Liver (tissue), 9 donors: ENCODE data around the gene WDR26. TPM values are rescaled to one million over a fixed set of nuclear protein-coding genes. Genes with fewer than 3 reads are reported as not detected.
"Not testable (repeated sequence)": the region's sequence is repeated elsewhere in the genome, so short reads cannot be mapped to it uniquely, and the experiment has no call there.

ENCODE experiments used
- DNase-seq: peaks from one replicate; pipeline ENCODE4 v3.0.0-alpha.2; 2017; ENCODE audit warnings: low spot score
- H3K27ac ChIP-seq, 2 donors: one replicate each; pipeline ENCODE4 v1.7.0; 2013; ENCODE audit warnings: inconsistent platforms in 2 of 2, low read length in 2 of 2, control low read depth in 1 of 2, low read depth in 1 of 2, mild to moderate bottlenecking in 1 of 2
- H3K27me3 ChIP-seq, 4 donors: one replicate each; pipeline versions ENCODE4 v1.6.1 to v1.7.0; 2013; ENCODE audit warnings: low read length in 3 of 4, inconsistent platforms in 1 of 4, mild to moderate bottlenecking in 1 of 4, moderate library complexity in 1 of 4; ENCODE audit not compliant: control insufficient read depth in 4 of 4, insufficient read depth in 4 of 4
- H3K36me3 ChIP-seq, 4 donors: one replicate each; pipeline versions ENCODE4 v1.6.1 to v1.7.0; 2013; ENCODE audit warnings: low read length in 3 of 4, mild to moderate bottlenecking in 3 of 4, low read depth in 1 of 4, moderate library complexity in 1 of 4; ENCODE audit not compliant: control insufficient read depth in 4 of 4, insufficient read depth in 3 of 4
- H3K4me1 ChIP-seq, 4 donors: one replicate each; pipeline versions ENCODE4 v1.6.1 to v1.7.0; 2013; ENCODE audit warnings: low read length in 3 of 4, mild to moderate bottlenecking in 3 of 4, moderate library complexity in 1 of 4; ENCODE audit not compliant: control insufficient read depth in 4 of 4, insufficient read depth in 4 of 4
- H3K4me3 ChIP-seq, 3 donors: one replicate each; pipeline versions ENCODE4 v1.6.1 to v1.7.0; 2013; ENCODE audit warnings: low read length in 3 of 3, control low read depth in 1 of 3, low read depth in 1 of 3, mild to moderate bottlenecking in 1 of 3
- H3K9ac ChIP-seq, 2 donors: one replicate each; pipeline ENCODE4 v1.7.0; 2013; ENCODE audit warnings: low read length in 2 of 2, mild to moderate bottlenecking in 2 of 2, moderate library complexity in 2 of 2, control low read depth in 1 of 2, low read depth in 1 of 2
- H3K9me3 ChIP-seq, 4 donors: one replicate each; pipeline versions ENCODE4 v1.6.1 to v1.7.0; 2013; ENCODE audit warnings: low read length in 3 of 4; ENCODE audit not compliant: control insufficient read depth in 4 of 4
- EGR1 ChIP-seq, 2 donors: IDR thresholded peaks; 2 replicates each; pipeline ENCODE4 v1.6.1; 2016 to 2018; ENCODE audit warnings: antibody characterized with exemption in 2 of 2, low read depth in 2 of 2
- FOXA1 ChIP-seq: IDR thresholded peaks from 2 replicates; pipeline ENCODE4 v1.6.1; 2016; ENCODE audit warnings: antibody characterized with exemption
- HNF4A ChIP-seq, 2 donors: conservative IDR thresholded peaks; 2 replicates each; pipeline ENCODE4 v1.6.1; 2016; ENCODE audit warnings: antibody characterized with exemption in 2 of 2, mild to moderate bottlenecking in 2 of 2
- HNF4G ChIP-seq: IDR thresholded peaks from 2 replicates; pipeline ENCODE4 v1.6.1; 2016; ENCODE audit warnings: antibody characterized with exemption
- JUND ChIP-seq, 2 donors: IDR thresholded peaks; 2 replicates each; pipeline ENCODE4 v1.6.1; 2016; ENCODE audit warnings: antibody characterized with exemption in 2 of 2
- NR2F2 ChIP-seq: IDR thresholded peaks from 2 replicates; pipeline ENCODE4 v1.6.1; 2016; ENCODE audit warnings: antibody characterized with exemption
- RAD21 ChIP-seq, 2 donors: IDR thresholded peaks; 2 replicates each; pipeline ENCODE4 v1.6.1; 2016; ENCODE audit warnings: antibody characterized with exemption in 2 of 2, mild to moderate bottlenecking in 2 of 2
- RXRA ChIP-seq, 2 donors: IDR thresholded peaks; 2 replicates each; pipeline ENCODE4 v1.6.1; 2017 to 2018; ENCODE audit warnings: antibody characterized with exemption in 2 of 2, mild to moderate bottlenecking in 1 of 2
- SP1 ChIP-seq: IDR thresholded peaks from 2 replicates; pipeline ENCODE4 v1.6.1; 2018; ENCODE audit warnings: antibody characterized with exemption, mild to moderate bottlenecking
- TAF1 ChIP-seq: conservative IDR thresholded peaks from 2 replicates; pipeline ENCODE4 v1.6.1; 2016; ENCODE audit warnings: antibody characterized with exemption, mild to moderate bottlenecking
- YY1 ChIP-seq: IDR thresholded peaks from 2 replicates; pipeline ENCODE4 v1.6.1; 2016; ENCODE audit warnings: antibody characterized with exemption, mild to moderate bottlenecking
- WGBS: extraction: QIAGEN DNeasy Blood & Tissue Kit; methylation state at CpG from one replicate; pipeline ENCODE4 v1.1.7; 2013; 5-methylcytosine and 5-hydroxymethylcytosine counted together
- polyA plus RNA-seq, 2 donors: library from polyadenylated mRNA; stranded (reverse) in 1 of 2; unstranded in 1 of 2; fragments of 200-250 nt in 1 of 2; fragments of >200 nt in 1 of 2; fragmentation: Nextera tagmentation in 1 of 2; extraction: Ambion mirVana in 1 of 2; gene quantifications; one replicate each; pipeline versions ENCODE4 v1.2.1 to v1.2.3, GENCODE V29; 2013 to 2015
- total RNA-seq, 2 donors: library from RNA; depleted of rRNA; stranded (reverse); fragments of >200 nt; gene quantifications; one replicate each; pipeline ENCODE4 v1.2.3, GENCODE V29; 2014
- TF ChIP-seq, protein P1 (sequence below): IDR thresholded peaks from 2 replicates; pipeline ENCODE4 v1.6.1; 2016; ENCODE audit warnings: antibody characterized with exemption
- TF ChIP-seq, protein P2 (sequence below): IDR thresholded peaks from 2 replicates; pipeline ENCODE4 v1.6.1; 2016; ENCODE audit warnings: antibody characterized with exemption
- TF ChIP-seq, protein P3 (sequence below): fragments of 150-350 bp; IDR thresholded peaks from 2 replicates; pipeline ENCODE4 v1.5.1; 2017; ENCODE audit warnings: improper control_type of control experiment, low read depth, low read length; ENCODE audit not compliant: missing input control
- donor health status: healthy.
- donor health status: healthy.
- donor health status: healthy.
- donor health status: healthy.
- donor health status: healthy.

The WDR26 gene
- total and polyA plus RNA-seq, 4 donors: 9.4 to 119 (median 34.9) TPM

DNA sequence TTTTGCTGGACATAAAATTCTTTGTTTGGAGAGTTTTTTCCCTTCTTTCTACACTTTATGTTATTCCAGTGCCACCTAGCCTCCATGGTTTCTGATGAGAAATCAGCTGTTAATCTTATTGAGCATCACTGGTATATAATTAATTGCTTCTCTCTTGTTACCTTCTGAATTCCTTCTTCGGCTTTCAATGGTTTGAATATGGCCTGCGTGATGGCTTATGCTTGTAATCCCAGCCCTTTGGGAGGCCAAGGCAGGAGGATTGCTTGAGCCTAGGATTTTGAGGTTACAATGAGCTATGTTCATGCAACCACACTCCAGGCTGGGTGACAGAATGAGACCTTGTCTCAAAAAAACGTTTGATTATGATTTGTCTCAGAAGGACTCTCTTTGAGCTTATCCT is 90.9 kb downstream of the WDR26 start:
- 36% methylated on average over 3 of the region's 3 CpGs for WGBS
- TF ChIP-seq HNF4A (conservative IDR thresholded peaks at IDR 0.05) (no peak), FOXA1 (no peak), EGR1 (IDR thresholded peaks at IDR 0.05; ENCODE audit: low read depth in 2 of 2) (no peak), SP1 (no peak), YY1 (no peak), HNF4G (no peak), TAF1 (no peak), RAD21 (IDR thresholded peaks at IDR 0.05) (no peak), NR2F2 (no peak), RXRA (IDR thresholded peaks at IDR 0.05) (no peak), JUND (IDR thresholded peaks at IDR 0.05) (no peak)
- TF ChIP-seq, protein P1, sequence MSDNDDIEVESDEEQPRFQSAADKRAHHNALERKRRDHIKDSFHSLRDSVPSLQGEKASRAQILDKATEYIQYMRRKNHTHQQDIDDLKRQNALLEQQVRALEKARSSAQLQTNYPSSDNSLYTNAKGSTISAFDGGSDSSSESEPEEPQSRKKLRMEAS: no peak
- TF ChIP-seq, protein P2, sequence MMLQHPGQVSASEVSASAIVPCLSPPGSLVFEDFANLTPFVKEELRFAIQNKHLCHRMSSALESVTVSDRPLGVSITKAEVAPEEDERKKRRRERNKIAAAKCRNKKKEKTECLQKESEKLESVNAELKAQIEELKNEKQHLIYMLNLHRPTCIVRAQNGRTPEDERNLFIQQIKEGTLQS: no peak
- TF ChIP-seq, protein P3, sequence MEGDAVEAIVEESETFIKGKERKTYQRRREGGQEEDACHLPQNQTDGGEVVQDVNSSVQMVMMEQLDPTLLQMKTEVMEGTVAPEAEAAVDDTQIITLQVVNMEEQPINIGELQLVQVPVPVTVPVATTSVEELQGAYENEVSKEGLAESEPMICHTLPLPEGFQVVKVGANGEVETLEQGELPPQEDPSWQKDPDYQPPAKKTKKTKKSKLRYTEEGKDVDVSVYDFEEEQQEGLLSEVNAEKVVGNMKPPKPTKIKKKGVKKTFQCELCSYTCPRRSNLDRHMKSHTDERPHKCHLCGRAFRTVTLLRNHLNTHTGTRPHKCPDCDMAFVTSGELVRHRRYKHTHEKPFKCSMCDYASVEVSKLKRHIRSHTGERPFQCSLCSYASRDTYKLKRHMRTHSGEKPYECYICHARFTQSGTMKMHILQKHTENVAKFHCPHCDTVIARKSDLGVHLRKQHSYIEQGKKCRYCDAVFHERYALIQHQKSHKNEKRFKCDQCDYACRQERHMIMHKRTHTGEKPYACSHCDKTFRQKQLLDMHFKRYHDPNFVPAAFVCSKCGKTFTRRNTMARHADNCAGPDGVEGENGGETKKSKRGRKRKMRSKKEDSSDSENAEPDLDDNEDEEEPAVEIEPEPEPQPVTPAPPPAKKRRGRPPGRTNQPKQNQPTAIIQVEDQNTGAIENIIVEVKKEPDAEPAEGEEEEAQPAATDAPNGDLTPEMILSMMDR: no peak
- Histone ChIP-seq H3K27ac (no peak overlapping the region), H3K9me3 (peaks cover 4 to 16% (median 6%) of the 10 kb centered on the region in 4 donors), H3K4me3 (peak overlapping the region in 1 of 3 donors; percentile 3), H3K36me3 (no peaks in the 10 kb centered on the region), H3K9ac (no peak overlapping the region), H3K4me1 (peaks cover 0 to 8% (median 5%) of the 10 kb centered on the region in 4 donors), H3K27me3 (no peaks in the 10 kb centered on the region)
- no peak for DNase-seq

DNA sequence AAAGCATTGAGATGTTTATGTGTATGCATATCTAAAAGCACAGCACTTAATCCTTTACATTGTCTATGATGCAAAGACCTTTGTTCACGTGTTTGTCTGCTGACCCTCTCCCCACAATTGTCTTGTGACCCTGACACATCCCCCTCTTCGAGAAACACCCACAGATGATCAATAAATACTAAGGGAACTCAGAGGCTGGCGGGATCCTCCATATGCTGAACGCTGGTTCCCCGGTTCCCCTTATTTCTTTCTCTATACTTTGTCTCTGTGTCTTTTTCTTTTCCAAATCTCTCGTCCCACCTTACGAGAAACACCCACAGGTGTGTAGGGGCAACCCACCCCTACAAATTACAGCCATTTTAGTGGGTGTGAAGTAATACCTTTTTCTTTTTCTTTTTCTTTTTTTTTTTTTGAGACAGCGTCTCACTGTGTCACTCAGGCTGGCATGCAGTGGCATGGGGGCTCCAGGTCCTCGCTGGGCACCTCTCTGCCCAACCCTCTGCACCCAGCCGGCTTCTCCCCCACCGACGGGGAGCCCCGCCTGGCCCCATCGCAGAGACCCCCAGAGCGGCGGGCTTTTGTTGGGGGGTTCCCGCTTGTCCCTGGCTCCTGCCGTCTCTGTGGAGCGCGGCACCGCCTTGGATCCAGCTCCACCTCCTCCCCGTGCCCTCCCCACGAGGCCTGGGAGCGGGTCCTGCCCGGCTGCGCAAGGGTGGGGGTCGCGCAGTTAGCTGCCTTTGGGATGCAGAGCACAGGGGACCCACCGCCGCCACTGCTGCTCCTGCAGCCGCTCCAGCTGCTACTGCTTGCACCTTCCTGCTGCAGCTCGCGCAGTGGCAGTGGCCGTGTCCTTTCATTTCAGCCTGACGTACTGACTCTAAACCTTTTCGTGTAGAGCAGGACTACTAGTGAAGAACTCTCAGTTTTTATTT is 93.9 kb downstream of the WDR26 start:
- H3K27ac ChIP-seq, DNase-seq, H3K4me1 ChIP-seq, H3K36me3 ChIP-seq, H3K9ac ChIP-seq, H3K27me3 ChIP-seq: not testable (repeated sequence)
- H3K4me3 ChIP-seq: peak overlapping the region in 2 of 3 donors; percentile 54 to 65
- WGBS: 9% methylated on average over 31 of the region's 36 CpGs
- H3K9me3 ChIP-seq: peaks cover 4 to 16% (median 6%) of the 10 kb centered on the region in 4 donors

DNA sequence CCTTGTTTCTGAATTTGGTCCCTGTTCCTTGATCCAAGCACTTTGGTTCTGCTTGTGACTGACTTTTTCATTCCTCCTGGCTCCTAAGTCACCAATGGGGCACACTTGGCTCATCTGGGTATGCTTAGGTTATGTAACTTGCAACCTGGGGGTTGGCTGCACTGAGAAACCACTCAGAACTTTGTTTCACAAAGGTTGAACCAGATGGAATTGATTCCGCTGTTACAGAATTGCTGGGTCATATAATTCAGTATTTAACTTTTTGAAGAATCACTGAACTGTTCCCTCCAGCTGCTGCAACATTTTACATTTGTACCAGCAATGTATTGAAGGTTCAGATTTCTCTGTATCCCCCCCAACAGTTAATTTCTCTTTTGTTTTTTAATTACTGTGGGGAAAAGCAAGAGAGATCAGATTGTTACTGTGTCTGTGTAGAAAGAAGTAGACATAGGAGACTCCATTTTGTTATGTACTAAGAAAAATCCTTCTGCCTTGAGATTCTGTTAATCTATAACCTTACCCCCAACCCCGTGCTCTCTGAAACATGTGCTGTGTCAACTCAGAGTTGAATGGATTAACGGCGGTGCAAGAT is 95.1 kb downstream of the WDR26 start:
- Histone ChIP-seq H3K36me3 (no peaks in the 10 kb centered on the region), H3K9ac (no peak overlapping the region), H3K4me1 (peaks cover 0 to 8% (median 5%) of the 10 kb centered on the region in 4 donors), H3K4me3 (no peak overlapping the region), H3K9me3 (peaks cover 4 to 15% (median 6%) of the 10 kb centered on the region in 4 donors), H3K27ac (no peak overlapping the region), H3K27me3 (no peaks in the 10 kb centered on the region)
- 38% methylated on average over 2 of the region's 4 CpGs for WGBS
- DNase-seq: no peak
- TF ChIP-seq YY1: no peak
